ENCODE measurements around the gene LYL1. TPM values are rescaled to one million over a fixed set of nuclear protein-coding genes. Genes with fewer than 3 reads are reported as not detected.
"Not testable (repeated sequence)": the region's sequence is repeated elsewhere in the genome, so short reads cannot be mapped to it uniquely, and the experiment has no call there.

The LYL1 gene
- total RNA-seq, 4 donors from 2014 or later, result 4.5 to 33.4 (median 16.7) TPM

DNA sequence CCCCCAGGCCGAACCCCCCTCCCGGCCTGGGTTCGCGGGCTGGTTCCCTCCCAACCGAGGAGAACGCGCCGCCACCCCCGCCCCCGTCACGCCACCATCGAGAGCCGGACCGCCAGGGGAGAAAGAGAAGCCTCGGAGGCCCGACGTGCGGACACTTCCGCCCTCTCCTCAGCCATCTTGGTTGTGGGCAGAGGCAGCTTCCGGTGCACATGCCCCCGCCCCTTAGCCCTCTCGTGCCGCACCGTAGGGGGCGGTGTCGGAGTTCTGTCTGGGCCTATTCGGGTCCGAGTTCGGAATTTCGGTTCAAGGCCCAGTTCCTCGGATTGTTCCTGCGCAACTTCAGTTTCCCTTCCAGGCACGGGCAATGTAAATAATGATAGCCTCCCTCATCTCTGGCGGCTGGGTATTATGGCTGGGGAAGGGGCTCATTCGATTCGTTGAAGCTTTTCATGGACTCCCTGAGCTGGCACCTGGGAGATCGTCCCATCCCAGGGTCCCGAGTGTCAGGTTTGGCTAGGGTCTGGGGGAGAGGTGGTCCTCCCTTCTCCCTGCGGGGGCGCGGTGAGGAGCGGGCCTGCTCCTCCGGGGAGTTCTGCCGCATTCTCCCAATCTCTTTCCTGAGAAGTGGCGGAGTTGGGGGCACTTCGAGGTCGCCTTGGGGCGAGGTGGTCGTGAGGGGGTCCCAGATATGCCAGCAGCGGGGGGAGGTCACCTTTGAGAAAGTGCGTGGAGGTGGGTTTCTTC lies 47.7 kb upstream of the LYL1 start, which contains the start of the genes IER2 and STX10:
Gene IER2 (plus strand): TSS at position 225 of the 744 bp plus-strand sequence. CDS start 2,776 bp downstream, outside the sequence.
Gene STX10 (minus strand): TSS at position 189 of the 744 bp plus-strand sequence. CDS start 202 bp downstream, outside the sequence.
- intact Hi-C loops (cut with DNase I; ENCODE audit: low total_unique reads), result loop anchor here (10.0 kb wide), 2 partner anchors 366 to 1364 kb away; partner anchors contain the start of gene DNAJB1
- peak within 1 kb of the TSS; percentile 96 to 100 (median 99) for H3K27ac ChIP-seq
- DNase-seq, result peak; percentile 96
- H3K27me3 ChIP-seq, result no peaks in the 10 kb centered on the region
- peaks cover 3 to 28% (median 15%) of the 10 kb centered on the region in 4 donors for H3K4me1 ChIP-seq
- 1% methylated on average over 39 of the region's 51 CpGs; no CpG with 5 or more reads in 1 of the 2 donors for WGBS, 2 donors (ENCODE audit: low coverage in 1 of 2)
- in situ Hi-C loops (cut with MboI; ENCODE audit: low pct_ligation_motif_present in 1 of 4, low pct_unique_long_range_greater_than_20kb in 1 of 4, low sequenced_read_pairs in 3 of 4), result no loop called here
- peak within 1 kb of the TSS; percentile 64 to 86 (median 78) for H3K4me3 ChIP-seq
- H3K36me3 ChIP-seq, result no peaks in the 10 kb centered on the region
- no peaks in the 10 kb centered on the region for H3K9me3 ChIP-seq
- TF ChIP-seq, protein P1, sequence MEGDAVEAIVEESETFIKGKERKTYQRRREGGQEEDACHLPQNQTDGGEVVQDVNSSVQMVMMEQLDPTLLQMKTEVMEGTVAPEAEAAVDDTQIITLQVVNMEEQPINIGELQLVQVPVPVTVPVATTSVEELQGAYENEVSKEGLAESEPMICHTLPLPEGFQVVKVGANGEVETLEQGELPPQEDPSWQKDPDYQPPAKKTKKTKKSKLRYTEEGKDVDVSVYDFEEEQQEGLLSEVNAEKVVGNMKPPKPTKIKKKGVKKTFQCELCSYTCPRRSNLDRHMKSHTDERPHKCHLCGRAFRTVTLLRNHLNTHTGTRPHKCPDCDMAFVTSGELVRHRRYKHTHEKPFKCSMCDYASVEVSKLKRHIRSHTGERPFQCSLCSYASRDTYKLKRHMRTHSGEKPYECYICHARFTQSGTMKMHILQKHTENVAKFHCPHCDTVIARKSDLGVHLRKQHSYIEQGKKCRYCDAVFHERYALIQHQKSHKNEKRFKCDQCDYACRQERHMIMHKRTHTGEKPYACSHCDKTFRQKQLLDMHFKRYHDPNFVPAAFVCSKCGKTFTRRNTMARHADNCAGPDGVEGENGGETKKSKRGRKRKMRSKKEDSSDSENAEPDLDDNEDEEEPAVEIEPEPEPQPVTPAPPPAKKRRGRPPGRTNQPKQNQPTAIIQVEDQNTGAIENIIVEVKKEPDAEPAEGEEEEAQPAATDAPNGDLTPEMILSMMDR (IDR thresholded peaks at IDR 0.05), result peak; percentile 41 to 82 (median 61)
- TF ChIP-seq POLR2A (IDR thresholded peaks at IDR 0.05), result peak; percentile 91
- TF ChIP-seq POLR2AphosphoS5 (IDR thresholded peaks at IDR 0.05), result peak; percentile 92 to 96 (median 96)
- TF ChIP-seq EP300 (IDR thresholded peaks at IDR 0.05; ENCODE audit: low read depth), result no peak

DNA sequence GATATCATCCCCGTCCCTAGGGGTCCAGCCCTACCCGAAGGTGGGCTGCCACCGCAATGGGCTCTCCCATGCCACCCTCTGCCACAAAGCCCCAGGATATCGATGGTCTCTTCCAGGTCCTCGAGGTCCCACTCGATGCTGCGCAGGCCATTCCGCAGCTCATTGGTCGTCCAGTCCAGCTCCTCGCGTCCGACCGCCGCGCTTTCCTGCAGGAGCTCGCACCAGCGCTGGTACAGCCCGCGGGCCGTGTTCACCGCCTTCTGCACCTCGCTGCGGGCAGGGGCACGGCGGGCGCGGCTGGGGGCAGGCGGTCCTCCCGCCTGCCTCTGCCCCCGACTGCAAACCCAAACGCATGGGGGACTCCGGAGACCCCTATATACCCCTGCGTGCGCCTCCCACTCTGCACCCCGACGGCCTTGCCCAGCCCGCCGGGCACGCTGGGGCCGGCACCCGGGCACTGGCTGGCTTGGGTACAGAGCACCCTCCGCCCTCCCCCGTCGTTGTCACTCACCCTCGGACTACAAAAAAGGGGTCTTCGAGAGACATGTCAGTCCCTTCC lies 47.0 kb upstream of the LYL1 start:
- Histone ChIP-seq H3K4me1 (peaks cover 3 to 22% (median 8%) of the 10 kb centered on the region in 4 donors), H3K27ac (peak overlapping the region; percentile 96 to 100 (median 99)), H3K36me3 (peaks cover 0 to 1% (median 0%) of the 10 kb centered on the region in 4 donors), H3K9me3 (no peaks in the 10 kb centered on the region), H3K4me3 (peak overlapping the region; percentile 64 to 86 (median 78)), H3K27me3 (no peaks in the 10 kb centered on the region)
- DNase-seq, result peak; percentile 68
- in situ Hi-C loops (cut with MboI; ENCODE audit: low pct_ligation_motif_present in 1 of 4, low pct_unique_long_range_greater_than_20kb in 1 of 4, low sequenced_read_pairs in 3 of 4), result no loop called here
- WGBS, 2 donors (ENCODE audit: low coverage in 1 of 2), result 1% methylated on average over 24 of the region's 46 CpGs; no CpG with 5 or more reads in 1 of the 2 donors
- intact Hi-C loops (cut with DNase I; ENCODE audit: low total_unique reads), result loop anchor here (10.0 kb wide), 2 partner anchors 365 to 1365 kb away; partner anchors contain the start of gene DNAJB1
- TF ChIP-seq POLR2A (IDR thresholded peaks at IDR 0.05) (no peak), POLR2AphosphoS5 (IDR thresholded peaks at IDR 0.05) (peak in 1 of 3 donors; percentile 15), EP300 (IDR thresholded peaks at IDR 0.05; ENCODE audit: low read depth) (no peak)
- TF ChIP-seq, protein P1 (IDR thresholded peaks at IDR 0.05), result no peak

DNA sequence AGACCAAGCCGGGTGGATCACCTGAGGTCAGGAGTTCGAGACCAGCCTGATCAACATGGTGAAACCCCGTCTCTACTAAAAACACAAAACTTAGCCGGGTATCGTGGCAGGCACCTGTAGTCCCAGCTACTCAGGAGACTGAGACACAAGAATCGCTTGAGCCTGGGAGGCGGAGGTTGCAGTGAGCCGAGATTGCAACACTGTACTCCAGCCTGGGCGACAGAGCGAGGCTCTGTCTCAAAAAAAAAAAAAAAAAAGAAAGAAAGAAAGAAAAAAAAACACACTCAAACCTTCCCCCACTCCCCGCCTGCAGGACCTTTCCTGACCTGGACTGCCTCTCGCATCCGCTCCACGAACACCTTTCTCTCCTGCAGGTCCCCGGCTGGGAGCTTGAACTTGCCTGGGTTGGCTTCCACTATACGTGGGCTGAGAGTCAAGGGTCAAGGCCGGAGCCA lies 46.5 kb upstream of the LYL1 start:
- H3K36me3 ChIP-seq; DNase-seq; in situ Hi-C loops (cut with MboI; ENCODE audit: low pct_ligation_motif_present in 1 of 4, low pct_unique_long_range_greater_than_20kb in 1 of 4, low sequenced_read_pairs in 3 of 4); H3K9me3 ChIP-seq; intact Hi-C loops (cut with DNase I; ENCODE audit: low total_unique reads); H3K27me3 ChIP-seq: not testable (repeated sequence)
- Histone ChIP-seq H3K27ac (peak overlapping the region; percentile 96 to 100 (median 99)), H3K4me3 (peak overlapping the region; percentile 64 to 86 (median 78)), H3K4me1 (peaks cover 3 to 22% (median 8%) of the 10 kb centered on the region in 4 donors)
- 27% methylated on average over 17 of the region's 17 CpGs; no CpG with 5 or more reads in 1 of the 2 donors for WGBS, 2 donors (ENCODE audit: low coverage in 1 of 2)

DNA sequence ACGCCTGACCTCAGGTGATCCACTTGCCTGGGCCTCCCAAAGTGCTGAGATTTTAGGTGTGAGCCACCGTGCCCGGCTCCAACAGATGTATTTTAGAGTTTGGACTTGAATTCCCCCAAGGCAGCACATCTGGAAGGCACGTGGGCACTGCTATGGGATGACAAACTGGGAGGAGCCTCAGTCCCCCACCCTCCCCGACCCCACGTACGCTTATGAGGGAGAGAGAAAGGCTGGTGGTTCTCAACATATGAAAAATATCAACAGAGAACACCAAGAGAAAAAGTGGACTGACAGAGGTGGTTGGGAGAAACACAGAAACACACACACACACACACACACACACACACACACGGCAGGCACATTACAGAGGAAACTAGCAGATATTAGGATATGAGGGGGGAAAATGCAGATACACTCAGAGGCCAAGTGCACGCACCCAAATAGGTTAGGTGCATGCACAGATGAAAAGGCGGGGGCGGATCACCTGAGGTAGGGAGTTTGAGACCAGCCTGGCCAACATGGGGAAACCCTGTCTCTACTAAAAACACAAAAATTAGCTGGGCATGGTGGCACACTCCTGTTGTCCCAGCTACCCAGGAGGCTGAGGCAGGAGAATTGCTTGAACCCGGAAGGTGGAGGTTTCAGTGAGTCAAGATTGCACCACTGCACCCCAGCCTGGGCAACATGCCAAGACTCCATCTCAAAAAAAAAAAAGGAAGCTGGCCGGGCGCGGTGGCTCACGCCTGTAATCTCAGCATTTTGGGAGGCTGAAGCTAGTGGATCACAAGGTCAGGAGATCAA lies 44.3 kb upstream of the LYL1 start:
- Histone ChIP-seq H3K4me1 (peaks cover 3 to 29% (median 8%) of the 10 kb centered on the region in 4 donors), H3K4me3 (no peak overlapping the region), H3K36me3 (peaks cover 0 to 3% (median 0%) of the 10 kb centered on the region in 4 donors), H3K27ac (no peak overlapping the region), H3K9me3 (no peaks in the 10 kb centered on the region), H3K27me3 (no peaks in the 10 kb centered on the region)
- 52 to 74% methylated on average over 8 to 16 of the region's 16 CpGs for WGBS, 2 donors (ENCODE audit: low coverage in 1 of 2)
- in situ Hi-C loops (cut with MboI; ENCODE audit: low pct_ligation_motif_present in 1 of 4, low pct_unique_long_range_greater_than_20kb in 1 of 4, low sequenced_read_pairs in 3 of 4), result no loop called here
- DNase-seq, result peak; percentile 49
- intact Hi-C loops (cut with DNase I; ENCODE audit: low total_unique reads), result no loop called here
- TF ChIP-seq, protein P1 (IDR thresholded peaks at IDR 0.05), result no peak
- TF ChIP-seq POLR2AphosphoS5 (IDR thresholded peaks at IDR 0.05) (no peak), EP300 (IDR thresholded peaks at IDR 0.05; ENCODE audit: low read depth) (no peak), POLR2A (IDR thresholded peaks at IDR 0.05) (no peak)

Data from transverse colon (tissue), 4 donors.